Measurements from ENCODE around the gene SCNN1G. TPM values are rescaled to one million over a fixed set of nuclear protein-coding genes. Genes with fewer than 3 reads are reported as not detected.

SCNN1G gene
- total RNA-seq, 1 experiment from 2014 or later: not detected

DNA sequence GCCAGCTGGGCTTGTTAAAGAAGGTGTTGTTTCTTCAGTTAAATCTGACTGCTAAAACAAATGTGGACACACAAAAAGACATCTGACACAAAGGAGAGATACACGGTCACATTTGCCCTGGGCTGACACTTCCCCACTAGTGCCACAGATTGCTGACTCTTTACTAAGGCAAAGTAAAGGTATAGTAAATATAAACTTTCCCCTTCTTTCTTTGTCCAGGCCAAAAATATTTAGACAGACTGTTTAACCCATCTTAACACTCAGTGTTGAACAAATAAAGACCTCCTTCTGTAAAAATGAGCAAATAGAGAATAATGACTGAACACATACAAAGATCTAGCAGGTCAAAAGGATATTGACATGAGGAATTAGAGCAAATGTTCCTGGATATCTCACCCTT is 58.4 kb downstream of the SCNN1G start:
- no peaks in the 10 kb centered on the region for H3K36me3 ChIP-seq (ENCODE audit: control insufficient read depth in 1 of 2, insufficient read depth in 2 of 2, low read length in 2 of 2)
- no peak overlapping the region for H2AFZ ChIP-seq (ENCODE audit: low read depth, low read length, poor library complexity, severe bottlenecking)
- no peaks in the 10 kb centered on the region for H3K9me3 ChIP-seq (ENCODE audit: control insufficient read depth in 1 of 2, insufficient read depth in 1 of 2, low read depth in 1 of 2, low read length in 2 of 2)
- no peaks in the 10 kb centered on the region for H3K9me2 ChIP-seq (ENCODE audit: insufficient read depth)
- ATAC-seq (no peak), DNase-seq (ENCODE audit: low read depth, low spot score) (no peak)
- CTCF ChIA-PET: no interaction called here
- RAD21 ChIA-PET (ENCODE audit: low non-redundant PET in 1 of 2, low total read pairs in 2 of 2, uncharacterized antibody in 2 of 2, unreplicated experiment in 2 of 2): no interaction called here
- H4K20me1 ChIP-seq (ENCODE audit: insufficient read depth): no peaks in the 10 kb centered on the region
- no peak overlapping the region for H3K27ac ChIP-seq (ENCODE audit: low read depth, low read length)
- TF ChIP-seq POLR2AphosphoS5 (IDR thresholded peaks at IDR 0.05; ENCODE audit: low read depth, low read length) (no peak), TCF7L2 (IDR thresholded peaks at IDR 0.05; ENCODE audit: borderline replicate concordance, extremely low read depth, insufficient read depth, insufficient read length) (no peak), ELF1 (IDR thresholded peaks at IDR 0.05; ENCODE audit: borderline replicate concordance, low read depth) (no peak), EZH2phosphoT487 (IDR thresholded peaks at IDR 0.05; ENCODE audit: borderline replicate concordance) (no peak)
- no peaks in the 10 kb centered on the region for H3K4me1 ChIP-seq (ENCODE audit: control insufficient read depth in 1 of 2, insufficient read depth in 2 of 2, low read length in 2 of 2)
- POLR2A ChIA-PET: no interaction called here
- intact Hi-C loops (cut with micrococcal nuclease): no loop called here
- no peak overlapping the region for H3K4me2 ChIP-seq (ENCODE audit: low read length)
- H3K27me3 ChIP-seq (ENCODE audit: insufficient read depth, low read length): no peaks in the 10 kb centered on the region
- no TSS peak for BruUV-seq (replicated peaks)
- no peak overlapping the region for H3K9ac ChIP-seq (ENCODE audit: low read length)
- no peaks in the 10 kb centered on the region for H3K79me2 ChIP-seq (ENCODE audit: insufficient read depth, low read length)
- no peak overlapping the region for H3K4me3 ChIP-seq (replicated peaks in 1 of 2; ENCODE audit: low read depth in 1 of 2, low read length in 2 of 2)

- ATAC-seq (no peak), DNase-seq (ENCODE audit: low read depth, low spot score) (no peak)
- no peak overlapping the region for H3K27ac ChIP-seq (ENCODE audit: low read depth, low read length)
- no peaks in the 10 kb centered on the region for H3K9me3 ChIP-seq (ENCODE audit: control insufficient read depth in 1 of 2, insufficient read depth in 1 of 2, low read depth in 1 of 2, low read length in 2 of 2)
- H3K9me2 ChIP-seq (ENCODE audit: insufficient read depth): no peaks in the 10 kb centered on the region
- H2AFZ ChIP-seq (ENCODE audit: low read depth, low read length, poor library complexity, severe bottlenecking): no peak overlapping the region
- TF ChIP-seq ZFX (IDR thresholded peaks at IDR 0.05) (no peak), SP1 (IDR thresholded peaks at IDR 0.05; ENCODE audit: low read depth) (no peak), POLR2AphosphoS5 (IDR thresholded peaks at IDR 0.05; ENCODE audit: low read depth, low read length) (no peak), FOSL1 (IDR thresholded peaks at IDR 0.05; ENCODE audit: low read depth) (no peak), ZNF274 (IDR thresholded peaks at IDR 0.05; ENCODE audit: low read depth, low read length) (no peak), SRF (IDR thresholded peaks at IDR 0.05; ENCODE audit: low read depth) (no peak), CBX3 (IDR thresholded peaks at IDR 0.05; ENCODE audit: low read depth) (no peak), RAD21 (IDR thresholded peaks at IDR 0.05; ENCODE audit: low read depth) (no peak), MAX (IDR thresholded peaks at IDR 0.05) (no peak), REST (IDR thresholded peaks at IDR 0.05; ENCODE audit: low read depth) (no peak), ZBTB33 (IDR thresholded peaks at IDR 0.05; ENCODE audit: extremely low read depth, insufficient replicate concordance, low read length) (no peak)
- no TSS peak for BruUV-seq (replicated peaks)
- H3K36me3 ChIP-seq (ENCODE audit: control insufficient read depth in 1 of 2, insufficient read depth in 2 of 2, low read length in 2 of 2): no peaks in the 10 kb centered on the region
- no peak overlapping the region for H3K4me2 ChIP-seq (ENCODE audit: low read length)
- H3K9ac ChIP-seq (ENCODE audit: low read length): no peak overlapping the region
- no peaks in the 10 kb centered on the region for H3K27me3 ChIP-seq (ENCODE audit: insufficient read depth, low read length)
- H3K4me1 ChIP-seq (ENCODE audit: control insufficient read depth in 1 of 2, insufficient read depth in 2 of 2, low read length in 2 of 2): no peaks in the 10 kb centered on the region
- ChIA-PET RAD21 (ENCODE audit: low non-redundant PET in 1 of 2, low total read pairs in 2 of 2, uncharacterized antibody in 2 of 2, unreplicated experiment in 2 of 2) (no interaction called here), CTCF (no interaction called here), POLR2A (no interaction called here)
- intact Hi-C loops (cut with micrococcal nuclease): no loop called here
- no peaks in the 10 kb centered on the region for H3K79me2 ChIP-seq (ENCODE audit: insufficient read depth, low read length)
- no peak overlapping the region for H3K4me3 ChIP-seq (replicated peaks in 1 of 2; ENCODE audit: low read depth in 1 of 2, low read length in 2 of 2)
- no peaks in the 10 kb centered on the region for H4K20me1 ChIP-seq (ENCODE audit: insufficient read depth)
Measured at GRCh38 chr16:23244122-23244521, 61.6 kb downstream of the SCNN1G start.

Data from HCT116 (cell line).